ENCODE measurements around the gene PIEZO1.

PIEZO1 gene

DNA sequence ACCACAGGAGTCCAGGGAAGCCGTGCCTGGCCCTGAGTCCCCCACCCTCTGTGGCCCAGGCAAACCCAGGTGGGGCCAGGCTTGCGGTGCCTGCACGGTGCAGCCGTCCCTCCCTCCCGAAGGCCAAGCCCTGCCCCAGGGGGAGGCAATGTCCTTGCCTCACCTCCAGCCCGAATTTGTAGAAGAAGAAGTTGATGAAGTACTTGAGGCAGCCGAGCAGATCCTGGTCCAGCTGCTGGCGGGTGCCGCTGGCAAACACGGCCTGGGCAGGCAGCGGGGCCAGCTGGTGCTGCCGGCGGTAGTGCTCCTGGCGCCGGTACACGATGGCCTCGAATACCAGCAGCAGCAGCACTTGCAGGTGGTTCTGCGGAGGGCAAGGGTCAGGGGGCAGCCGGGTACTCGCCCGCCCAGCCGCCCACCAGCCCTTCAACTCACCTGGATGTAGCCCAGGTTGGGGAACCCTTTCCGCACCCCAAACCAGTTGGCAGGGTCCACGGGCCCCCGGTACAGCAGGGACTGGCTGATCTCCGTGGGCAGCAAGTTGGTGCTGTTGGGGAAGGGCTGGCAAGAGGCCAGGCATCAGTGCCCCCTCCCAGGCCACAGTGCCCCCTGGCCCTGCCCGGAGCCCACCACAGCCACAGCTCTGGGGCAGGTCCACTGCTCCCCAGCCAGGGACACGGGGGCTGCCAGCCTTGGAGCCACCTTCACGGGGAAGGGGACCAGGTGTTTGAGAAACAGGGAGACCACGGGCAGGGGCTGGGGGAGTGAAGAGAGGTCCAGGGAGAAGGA is 52.7 kb downstream of the PIEZO1 start:
- DNase-seq, result peak; percentile 48

- peak; percentile 49 for DNase-seq
Measured at GRCh38 chr16:88731699-88732098, 53.3 kb downstream of the PIEZO1 start.

GRCh38 chr16:88730632-88731607 is 54.1 kb downstream of the PIEZO1 start:
- no peak for DNase-seq

DNA sequence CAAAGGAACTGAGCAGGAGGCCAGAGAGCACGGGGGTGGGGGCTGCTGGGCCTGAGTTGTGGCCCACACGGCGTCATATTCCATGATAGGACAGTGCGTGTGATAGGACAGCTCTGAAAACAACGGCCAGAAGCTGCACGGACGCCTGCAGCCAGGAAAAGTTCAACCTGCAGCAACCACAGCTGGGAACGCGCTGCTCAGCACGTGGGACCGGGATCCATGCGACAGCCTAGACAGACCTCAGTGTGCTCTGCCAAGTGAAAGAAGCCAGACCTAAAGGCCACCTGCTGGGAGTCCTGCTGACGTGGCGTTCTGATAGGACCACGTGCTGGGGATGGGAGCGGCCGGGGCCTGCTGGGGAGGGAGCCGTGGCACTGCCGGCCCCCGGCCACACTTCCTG is 57.1 kb downstream of the PIEZO1 start:
- no peak for DNase-seq

DNA sequence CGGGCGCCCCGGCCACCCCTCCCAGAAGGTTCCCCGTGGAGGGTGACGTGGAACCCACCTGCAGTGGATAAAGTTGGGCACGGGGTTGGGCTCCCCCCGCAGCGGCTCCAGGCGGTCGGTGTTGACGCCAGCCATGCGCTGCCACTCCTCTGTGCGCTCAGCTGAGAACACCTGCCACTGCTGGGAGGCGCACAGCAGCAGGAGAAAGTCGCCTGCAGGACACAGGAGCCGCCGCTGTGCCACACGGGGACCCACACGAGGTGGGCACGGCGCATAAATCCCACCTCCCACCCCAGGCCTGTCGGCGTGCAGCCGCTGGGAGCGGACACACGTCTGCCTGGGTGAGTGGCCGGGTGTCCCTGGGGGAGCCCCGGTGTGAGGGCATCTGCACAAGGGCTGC is 58.0 kb downstream of the PIEZO1 start:
- DNase-seq, result no peak

GRCh38 chr16:88726408-88726749 is 58.6 kb downstream of the PIEZO1 start:
- DNase-seq, result no peak

- DNase-seq, result no peak
Measured at GRCh38 chr16:88725609-88726407, 59.2 kb downstream of the PIEZO1 start.

DNA sequence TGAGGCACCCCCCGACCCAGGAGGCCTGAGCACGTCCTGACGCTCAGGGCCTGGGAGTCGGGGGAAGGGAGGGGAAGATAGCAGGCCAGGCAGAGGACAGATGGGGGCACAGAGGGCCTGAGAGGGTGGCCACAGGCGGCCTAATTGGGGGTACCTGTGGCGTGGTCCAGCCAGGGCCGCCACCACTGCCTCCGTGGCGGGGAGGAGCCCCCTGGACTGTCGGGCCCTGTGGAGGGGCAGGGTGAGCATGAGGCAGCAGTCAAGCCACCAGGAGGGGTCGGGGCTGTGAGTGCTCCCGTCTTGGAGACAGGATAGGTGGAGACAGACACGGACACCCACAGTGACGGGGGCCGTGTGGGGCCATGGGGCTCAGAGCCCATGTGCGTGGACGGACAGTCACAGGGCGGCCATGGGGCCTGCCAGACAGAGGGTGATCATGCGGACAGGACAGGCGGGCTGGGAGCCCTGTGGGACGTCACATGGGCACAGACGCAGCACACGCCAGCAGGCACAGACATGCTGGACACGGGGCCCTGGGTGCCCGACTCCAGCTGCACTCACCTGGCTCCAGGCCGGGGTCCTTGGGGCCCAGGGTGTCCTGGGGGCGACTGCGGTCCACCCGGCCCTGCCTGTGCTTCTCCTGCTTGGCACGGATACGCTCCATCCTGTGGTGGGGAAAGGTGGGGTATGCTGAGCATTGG is 60.0 kb downstream of the PIEZO1 start:
- no peak for DNase-seq

DNA sequence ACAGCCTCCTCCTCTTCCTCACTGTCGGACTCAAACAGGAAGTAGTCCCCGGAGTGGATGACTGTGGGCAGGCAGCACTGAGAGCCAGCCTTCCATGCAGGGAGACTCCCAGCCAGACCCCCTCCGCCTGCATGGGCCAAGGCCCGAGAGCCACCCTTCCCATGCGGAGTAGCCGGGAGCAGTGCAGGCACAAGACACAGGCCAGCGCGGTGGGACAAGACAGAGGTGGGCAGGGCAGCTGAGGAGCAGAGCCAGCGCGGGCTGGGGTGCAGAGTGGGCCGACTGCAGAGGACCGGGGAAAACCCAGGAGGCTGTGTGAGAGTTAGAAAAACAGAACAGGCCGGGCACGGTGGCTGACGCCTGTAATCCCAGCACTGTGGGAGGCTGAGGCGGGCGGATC is 61.1 kb downstream of the PIEZO1 start:
- no peak for DNase-seq

GRCh38 chr16:88723507-88723887 is 61.5 kb downstream of the PIEZO1 start:
- DNase-seq, result no peak

- no peak for DNase-seq
Measured at GRCh38 chr16:88722784-88723506, 62.1 kb downstream of the PIEZO1 start.

DNA sequence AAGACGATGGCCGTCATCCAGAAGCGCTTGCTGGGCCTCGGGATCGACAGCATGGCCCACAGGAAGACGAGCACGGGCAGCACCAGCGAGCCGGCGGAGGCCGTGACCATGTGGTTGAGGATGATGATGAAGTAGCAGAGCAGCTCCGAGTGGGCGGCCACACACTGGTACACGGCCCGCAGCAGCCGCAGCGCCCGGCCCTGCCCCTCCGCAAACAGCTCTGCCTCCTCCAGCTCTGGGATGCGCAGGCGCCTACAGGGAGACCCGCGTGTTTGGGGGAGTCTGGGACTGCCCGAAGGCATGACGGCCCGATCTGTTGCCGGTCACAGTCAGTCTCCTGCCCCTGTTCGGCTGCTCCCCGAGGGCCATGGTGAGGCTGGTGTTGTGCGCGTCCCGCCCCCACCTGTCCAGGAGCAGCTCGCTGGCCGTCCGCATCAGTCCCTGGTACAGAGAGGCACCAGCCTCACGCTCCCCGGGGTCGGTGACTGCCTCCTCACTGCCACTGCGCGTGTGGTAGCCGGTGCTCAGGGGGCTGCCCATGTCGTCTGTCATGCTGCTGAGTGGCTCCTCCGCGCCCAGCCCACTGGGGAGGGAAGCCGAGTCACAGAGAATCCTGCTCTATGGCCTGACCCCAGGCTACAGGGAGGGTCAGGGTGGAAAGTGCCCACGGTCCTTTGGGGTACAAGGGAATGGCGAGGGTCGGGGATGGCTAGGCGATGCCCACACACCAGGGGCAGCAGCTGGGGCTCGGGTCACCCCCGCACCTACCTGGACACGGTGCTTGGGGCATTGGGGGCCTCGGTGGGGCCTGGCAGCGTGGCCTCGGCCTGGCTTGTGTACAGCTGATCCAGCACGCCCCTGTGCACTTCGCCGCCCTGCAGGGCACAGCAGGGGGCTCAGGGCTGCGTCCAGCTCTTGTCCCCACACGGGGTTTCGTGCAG is 62.9 kb downstream of the PIEZO1 start:
- DNase-seq, result no peak

DNA sequence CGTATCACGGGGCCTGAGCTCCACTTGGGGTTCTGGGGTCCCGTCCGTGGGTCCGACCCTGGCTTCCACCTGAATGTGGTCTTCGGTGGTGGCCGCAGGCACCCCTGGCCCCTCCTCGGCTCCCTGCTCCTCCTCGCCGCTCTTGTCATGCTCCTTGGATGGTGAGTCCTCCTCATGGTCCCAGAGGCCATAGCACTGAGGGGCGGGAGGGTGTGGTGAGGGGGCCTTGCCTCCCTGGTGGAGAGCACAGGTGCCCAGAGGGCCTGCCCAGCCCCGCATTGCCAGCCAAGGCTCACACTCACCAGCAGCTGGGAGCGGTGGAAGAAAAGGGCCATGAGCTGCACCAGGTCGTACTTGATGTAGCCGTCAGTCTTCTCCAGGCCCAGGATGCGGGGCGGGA is 63.8 kb downstream of the PIEZO1 start:
- DNase-seq, result no peak

DNA sequence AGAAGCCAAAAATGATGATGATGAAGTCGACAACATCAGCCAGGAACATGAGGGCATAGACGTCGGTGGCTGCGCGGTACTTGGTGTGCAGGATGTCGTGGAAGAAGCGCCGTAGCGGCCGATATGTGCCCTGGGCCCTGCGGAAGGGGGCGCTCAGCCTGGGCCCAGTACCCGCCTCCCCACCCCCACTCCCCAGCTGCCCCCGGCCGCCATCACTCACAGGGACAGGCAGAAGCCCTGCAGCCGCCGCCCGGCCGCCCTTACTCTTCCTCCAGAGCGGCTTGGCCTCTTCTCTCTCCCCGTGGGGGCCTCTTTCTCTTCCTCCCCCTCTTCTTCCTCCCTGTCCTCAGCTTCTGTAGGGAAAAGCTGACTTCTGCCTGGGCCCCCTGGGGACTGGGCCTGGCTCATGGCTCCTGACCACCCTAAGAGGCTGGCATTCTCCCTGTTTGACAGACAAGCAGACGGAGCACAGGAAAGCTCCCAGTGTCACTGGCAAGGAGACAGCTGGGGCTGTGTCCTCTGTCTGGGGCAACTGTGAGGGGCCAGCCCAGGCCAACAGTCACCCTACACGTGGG is 64.5 kb downstream of the PIEZO1 start:
- DNase-seq, result no peak

GRCh38 chr16:88719933-88720296 is 65.1 kb downstream of the PIEZO1 start:
- no peak for DNase-seq

DNA sequence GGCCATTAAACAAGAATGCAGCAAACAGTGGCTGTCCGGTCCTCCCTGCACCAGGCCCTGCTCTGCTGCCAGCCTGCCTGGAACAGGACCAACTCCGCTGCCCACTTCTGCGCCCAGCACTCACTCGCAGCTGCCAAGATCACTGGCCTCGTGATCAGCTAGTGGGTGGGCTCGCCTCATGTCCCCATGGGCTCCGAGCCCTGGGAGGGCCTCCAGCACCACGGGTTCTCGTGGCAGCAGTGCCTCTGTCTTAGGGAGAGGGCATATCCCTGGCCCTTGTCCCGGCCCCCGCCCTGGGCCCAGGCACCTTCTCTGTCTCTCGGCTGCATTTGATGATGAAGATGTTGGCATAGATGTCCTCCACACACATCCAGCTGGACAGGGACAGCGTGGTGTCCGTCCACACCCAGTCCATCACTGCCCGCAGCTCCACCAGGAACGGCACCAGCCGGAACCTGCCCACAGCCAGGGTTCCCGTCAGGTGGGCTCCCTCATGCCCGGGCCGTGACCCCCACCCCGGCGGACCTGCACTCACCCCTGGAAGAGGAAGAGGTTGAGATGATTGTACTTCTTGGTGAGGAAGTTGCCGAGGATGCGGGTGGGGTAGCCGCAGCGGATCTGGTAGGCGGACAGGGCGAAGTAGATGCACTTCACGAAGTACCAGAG is 65.6 kb downstream of the PIEZO1 start:
- DNase-seq, result no peak

DNA sequence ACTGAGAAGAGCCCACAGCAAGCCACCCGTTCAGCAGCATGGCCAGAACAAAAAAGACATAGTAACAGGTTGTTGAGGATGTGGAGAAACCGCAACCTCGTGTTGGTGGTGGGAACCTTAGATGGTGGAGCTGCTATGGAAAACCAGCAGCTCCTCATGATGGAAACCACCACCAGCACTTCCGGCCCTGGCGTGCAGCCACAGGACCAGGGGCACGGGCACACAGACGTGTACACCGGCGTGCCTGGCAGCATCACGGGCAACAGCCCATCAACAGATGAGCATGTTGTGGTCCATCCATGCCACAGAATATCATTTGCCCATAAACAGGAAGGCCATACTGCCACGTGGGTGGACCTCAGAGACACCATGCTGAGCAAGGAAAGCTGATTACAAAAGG is 66.8 kb downstream of the PIEZO1 start:
- no peak for DNase-seq

DNA sequence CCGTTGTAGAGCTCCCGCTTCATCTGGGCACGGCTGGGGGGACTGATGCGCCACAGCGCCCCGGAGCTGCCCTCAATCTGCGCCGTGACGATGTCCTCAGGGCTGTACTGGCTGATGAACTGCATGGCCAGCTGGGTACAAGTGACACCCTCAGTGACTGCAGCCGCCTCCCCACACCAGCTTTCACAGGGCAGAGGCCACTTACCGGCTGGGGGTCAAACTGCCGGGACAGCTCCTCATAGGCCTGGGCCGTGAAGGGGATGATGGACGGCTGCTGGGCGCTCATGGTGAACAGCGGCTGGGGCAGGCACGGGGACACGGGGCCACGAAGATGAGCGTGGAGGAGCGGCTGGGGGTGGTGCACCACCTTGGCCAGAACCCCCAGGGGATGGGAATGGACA is 68.4 kb downstream of the PIEZO1 start:
- no peak for DNase-seq

DNA sequence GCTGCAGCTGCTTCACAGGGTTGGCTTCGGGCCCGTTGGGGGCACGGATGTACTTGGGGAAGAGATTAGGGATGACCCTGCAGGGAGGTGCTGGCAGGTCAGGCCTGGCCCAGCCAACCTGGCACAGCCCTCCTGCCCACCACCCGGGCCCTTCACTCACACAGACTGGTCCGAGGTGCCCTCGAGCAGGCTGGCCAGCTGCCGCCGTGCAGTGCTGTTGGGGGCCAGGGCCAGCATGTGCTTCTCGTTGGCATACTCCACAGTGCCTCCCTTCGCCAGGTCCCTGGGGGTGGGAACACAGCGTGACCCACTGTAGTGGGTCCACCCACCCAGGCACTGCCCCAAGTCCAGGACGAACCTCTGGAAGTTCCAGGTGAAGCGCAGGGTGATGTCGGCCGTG is 68.8 kb downstream of the PIEZO1 start:
- no peak for DNase-seq
